Neural cell (in vitro differentiated cells): ENCODE measurements around the gene MYRIP. TPM values are rescaled to one million over a fixed set of nuclear protein-coding genes. Genes with fewer than 3 reads are reported as not detected.

ENCODE experiments used
- H2AFZ ChIP-seq: fragments of 200-600, 300-800 bp; sonication (generic), shearing (Covaris generic); 2 replicates; pipeline ENCODE4 v1.6.0; 2014; ENCODE audit warnings: low read depth, mild to moderate bottlenecking, antibody characterized with exemption, low read length, moderate library complexity
- H3F3A ChIP-seq: fragments of 200-600 bp; shearing (Covaris generic); 2 replicates; pipeline ENCODE4 v1.6.1; 2016; ENCODE audit warnings: mild to moderate bottlenecking, moderate library complexity, mixed read lengths, antibody characterized with exemption, low read length; ENCODE audit not compliant: insufficient read depth, poor library complexity, severe bottlenecking
- H3K27ac ChIP-seq: fragments of 200-600, 300-800 bp; sonication (generic), shearing (Covaris generic); 2 replicates; pipeline ENCODE4 v1.5.1; 2014; ENCODE audit warnings: mild to moderate bottlenecking, low read length, moderate library complexity
- H3K27me3 ChIP-seq: fragments of 300-800, 200-600 bp; sonication (generic), shearing (Covaris generic); 2 replicates; pipeline ENCODE4 v1.6.0; 2014; ENCODE audit warnings: mild to moderate bottlenecking, low read depth, low read length, moderate library complexity; ENCODE audit not compliant: insufficient read depth
- H3K36me3 ChIP-seq: fragments of 300-800, 200-600 bp; sonication (generic), shearing (Covaris generic); 2 replicates; pipeline ENCODE4 v1.5.1; 2014; ENCODE audit warnings: mild to moderate bottlenecking, antibody characterized with exemption, low read length, moderate library complexity; ENCODE audit not compliant: insufficient read depth
- H3K4me2 ChIP-seq: fragments of 300-800, 200-600 bp; sonication (generic), shearing (Covaris generic); 2 replicates; pipeline ENCODE4 v1.6.0; 2014; ENCODE audit warnings: mild to moderate bottlenecking, low read length
- H3K4me3 ChIP-seq: fragments of 300-800, 200-600 bp; sonication (generic), shearing (Covaris generic); 2 replicates; pipeline ENCODE4 v1.5.1; 2014; ENCODE audit warnings: mild to moderate bottlenecking, low read length, moderate library complexity
- H3K79me2 ChIP-seq: fragments of 200-600 bp; shearing (Covaris generic); replicated peaks from 2 replicates; pipeline ENCODE4 v1.6.0; 2014; ENCODE audit warnings: mild to moderate bottlenecking, low read length, moderate library complexity; ENCODE audit not compliant: insufficient read depth
- H3K9ac ChIP-seq: fragments of 300-800, 200-600 bp; sonication (generic), shearing (Covaris generic); 2 replicates; pipeline ENCODE4 v1.6.1; 2016; ENCODE audit warnings: mild to moderate bottlenecking, low read length, mixed read lengths
- H3K9me2 ChIP-seq: fragments of 200-600 bp; shearing (Covaris generic); 2 replicates; pipeline ENCODE4 v1.6.1; 2016; ENCODE audit warnings: mild to moderate bottlenecking, low read length, mixed read lengths; ENCODE audit not compliant: insufficient read depth
- H3K9me3 ChIP-seq: fragments of 200-600, 300-800 bp; sonication (generic), shearing (Covaris generic); 2 replicates; pipeline ENCODE4 v1.6.1; 2016; ENCODE audit warnings: mild to moderate bottlenecking, mixed run types, low read length, moderate library complexity, mixed read lengths
- H4K20me1 ChIP-seq: fragments of 200-600 bp; shearing (Covaris generic); 2 replicates; pipeline ENCODE4 v1.6.1; 2016; ENCODE audit warnings: mild to moderate bottlenecking, mixed run types; ENCODE audit not compliant: insufficient read depth
- CTCF ChIP-seq: fragments of 450-650 bp; IDR thresholded peaks from 2 replicates; pipeline ENCODE4 v1.5.1; 2014; ENCODE audit warnings: antibody characterized with exemption, mild to moderate bottlenecking, moderate library complexity; ENCODE audit not compliant: poor library complexity, severe bottlenecking
- EP300 ChIP-seq: fragments of 450-650 bp; conservative IDR thresholded peaks from 2 replicates; pipeline ENCODE4 v1.6.1; 2014; ENCODE audit warnings: antibody characterized with exemption, mild to moderate bottlenecking, moderate library complexity; ENCODE audit not compliant: poor library complexity, severe bottlenecking
- EZH2 ChIP-seq: fragments of 200-600, 300-800 bp; shearing (Covaris generic), sonication (generic); IDR thresholded peaks from 2 replicates; pipeline ENCODE4 v1.6.1; 2014; ENCODE audit warnings: antibody characterized with exemption, low read length, borderline replicate concordance, mild to moderate bottlenecking; ENCODE audit not compliant: insufficient read depth, poor library complexity, severe bottlenecking
- MXI1 ChIP-seq: fragments of 450-650 bp; conservative IDR thresholded peaks from 2 replicates; pipeline ENCODE4 v1.6.1; 2014; ENCODE audit warnings: antibody characterized with exemption, mild to moderate bottlenecking; ENCODE audit not compliant: poor library complexity, severe bottlenecking
- POLR2AphosphoS5 ChIP-seq: IDR thresholded peaks from 2 replicates; pipeline ENCODE4 v1.6.1; 2012
- RAD21 ChIP-seq: fragments of 450-650 bp; conservative IDR thresholded peaks from 2 replicates; pipeline ENCODE4 v1.6.1; 2014; ENCODE audit warnings: antibody characterized with exemption, mild to moderate bottlenecking, moderate library complexity
- REST ChIP-seq: IDR thresholded peaks from 2 replicates; pipeline ENCODE4 v1.6.1; 2012; ENCODE audit warnings: borderline replicate concordance
- SMC3 ChIP-seq: fragments of 450-650 bp; conservative IDR thresholded peaks from 2 replicates; pipeline ENCODE4 v1.6.1; 2014; ENCODE audit warnings: antibody characterized with exemption, mild to moderate bottlenecking, moderate library complexity; ENCODE audit not compliant: poor library complexity
- TAF1 ChIP-seq: IDR thresholded peaks from 2 replicates; pipeline ENCODE4 v1.6.1; 2012; ENCODE audit warnings: low read depth
- polyA plus RNA-seq: library from polyadenylated mRNA; depleted of rRNA; stranded (reverse); fragments of >200 nt; gene quantifications from 2 replicates; pipeline ENCODE4 v1.2.3, GENCODE V29; 2014

Gene MYRIP
- polyA plus RNA-seq, 1 donor from 2014 or later: 0.76 TPM

- Histone ChIP-seq H2AFZ (no peak overlapping the region), H3K9me3 (no peaks in the 10 kb centered on the region), H3K9ac (no peak overlapping the region), H3K27me3 (no peaks in the 10 kb centered on the region), H3K4me2 (no peak overlapping the region), H3K4me3 (no peak overlapping the region), H3K27ac (no peak overlapping the region), H3K9me2 (no peaks in the 10 kb centered on the region), H4K20me1 (no peaks in the 10 kb centered on the region), H3K36me3 (no peaks in the 10 kb centered on the region), H3F3A (no peaks in the 10 kb centered on the region), H3K79me2 (no peaks in the 10 kb centered on the region)
- no peak for TF ChIP-seq REST
- TF ChIP-seq EZH2: no peak
- no peak for TF ChIP-seq TAF1
- TF ChIP-seq RAD21: no peak
- TF ChIP-seq SMC3: no peak
- TF ChIP-seq EP300: no peak
Observed at GRCh38 chr3:40057786-40058185, 248.4 kb downstream of the MYRIP start.

GRCh38 chr3:40068636-40069035, 259.2 kb downstream of the MYRIP start:
- no peaks in the 10 kb centered on the region for H3K36me3 ChIP-seq
- TF ChIP-seq TAF1 (no peak), RAD21 (no peak), MXI1 (no peak), REST (no peak), SMC3 (no peak), EZH2 (no peak), POLR2AphosphoS5 (no peak), CTCF (no peak), EP300 (no peak)
- no peak overlapping the region for H2AFZ ChIP-seq
- no peak overlapping the region for H3K4me2 ChIP-seq
- no peaks in the 10 kb centered on the region for H3K27me3 ChIP-seq
- no peaks in the 10 kb centered on the region for H4K20me1 ChIP-seq
- H3F3A ChIP-seq: no peaks in the 10 kb centered on the region
- H3K27ac ChIP-seq: no peak overlapping the region
- H3K9me3 ChIP-seq: no peaks in the 10 kb centered on the region
- H3K9me2 ChIP-seq: no peaks in the 10 kb centered on the region
- no peak overlapping the region for H3K4me3 ChIP-seq
- H3K9ac ChIP-seq: no peak overlapping the region
- no peaks in the 10 kb centered on the region for H3K79me2 ChIP-seq
